NCI-H2171 treated with DMSO at 0.1 percent for 48 hours (cell line): Measurements from ENCODE around the gene FKBP2.

Experiments
- DNase-seq: peaks from one replicate; lab custom pipeline; 2025; lab: John Stamatoyannopoulos, UW

FKBP2 gene

DNA sequence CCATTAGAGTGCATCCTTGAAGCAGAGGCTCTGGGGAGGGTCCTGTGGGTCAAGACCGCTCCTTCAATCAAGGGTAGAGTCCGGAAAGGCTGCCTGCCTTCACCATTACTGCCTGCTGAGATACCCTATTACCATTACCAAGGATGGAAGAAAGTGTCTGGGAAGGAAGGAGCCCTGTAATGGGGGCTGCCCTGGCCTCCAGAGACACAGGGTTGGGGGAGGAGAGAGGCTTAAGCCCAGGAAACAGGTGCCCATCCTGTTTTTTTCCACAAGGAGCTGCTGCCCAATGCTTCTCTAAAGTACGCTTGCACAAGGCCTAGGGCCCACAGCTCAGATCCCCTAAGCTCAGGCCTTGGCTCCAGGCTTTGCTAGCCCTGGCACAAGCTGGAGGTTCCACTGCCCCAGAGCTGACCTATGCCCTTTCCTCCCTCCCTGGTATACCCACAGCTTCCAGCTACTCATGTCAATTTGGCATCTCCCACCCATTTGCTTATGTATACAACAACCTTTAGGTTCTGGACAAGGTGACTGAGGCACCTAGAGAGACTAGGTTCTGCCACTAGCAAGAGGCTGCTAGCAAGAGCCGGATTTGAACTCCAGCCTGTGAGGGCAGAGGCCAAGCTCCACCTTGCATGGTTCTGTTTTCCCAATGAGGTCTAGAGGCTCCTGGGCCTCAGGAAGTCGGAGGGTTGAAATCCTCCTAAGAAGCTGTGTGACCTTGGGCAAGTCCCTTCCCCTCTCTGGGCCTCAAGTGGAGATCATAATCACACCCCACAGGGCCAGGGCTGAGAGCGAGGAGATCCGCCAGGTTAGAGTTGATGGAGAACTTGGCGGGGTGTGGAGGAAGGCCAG is 8.9 kb downstream of the FKBP2 start:
- no peak for DNase-seq

- DNase-seq, result no peak
These were observed 9.6 kb downstream of the FKBP2 start for GRCh38 chr11:64250415-64251015.

GRCh38 chr11:64251016-64251752 is 10.3 kb downstream of the FKBP2 start, which contains the start of gene PLCB3:
Gene PLCB3, plus strand, starts transcription at chr11:64251530. Its CDS starts 120 bp downstream, at chr11:64251650.
- DNase-seq, result peak; percentile 53

DNA sequence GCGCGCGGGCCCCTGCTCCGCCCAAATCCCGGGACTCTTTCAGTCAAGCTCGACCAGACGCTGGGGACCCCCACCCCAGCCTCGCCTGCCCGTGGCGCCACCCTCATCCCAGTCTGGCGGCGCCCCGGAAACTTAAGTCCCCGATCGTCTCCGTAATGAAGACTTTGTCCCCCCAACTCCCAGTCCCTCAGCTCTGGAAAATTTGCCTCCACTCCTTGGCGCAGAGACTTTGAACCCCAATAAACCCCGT is 10.8 kb downstream of the FKBP2 start:
- no peak for DNase-seq

DNA sequence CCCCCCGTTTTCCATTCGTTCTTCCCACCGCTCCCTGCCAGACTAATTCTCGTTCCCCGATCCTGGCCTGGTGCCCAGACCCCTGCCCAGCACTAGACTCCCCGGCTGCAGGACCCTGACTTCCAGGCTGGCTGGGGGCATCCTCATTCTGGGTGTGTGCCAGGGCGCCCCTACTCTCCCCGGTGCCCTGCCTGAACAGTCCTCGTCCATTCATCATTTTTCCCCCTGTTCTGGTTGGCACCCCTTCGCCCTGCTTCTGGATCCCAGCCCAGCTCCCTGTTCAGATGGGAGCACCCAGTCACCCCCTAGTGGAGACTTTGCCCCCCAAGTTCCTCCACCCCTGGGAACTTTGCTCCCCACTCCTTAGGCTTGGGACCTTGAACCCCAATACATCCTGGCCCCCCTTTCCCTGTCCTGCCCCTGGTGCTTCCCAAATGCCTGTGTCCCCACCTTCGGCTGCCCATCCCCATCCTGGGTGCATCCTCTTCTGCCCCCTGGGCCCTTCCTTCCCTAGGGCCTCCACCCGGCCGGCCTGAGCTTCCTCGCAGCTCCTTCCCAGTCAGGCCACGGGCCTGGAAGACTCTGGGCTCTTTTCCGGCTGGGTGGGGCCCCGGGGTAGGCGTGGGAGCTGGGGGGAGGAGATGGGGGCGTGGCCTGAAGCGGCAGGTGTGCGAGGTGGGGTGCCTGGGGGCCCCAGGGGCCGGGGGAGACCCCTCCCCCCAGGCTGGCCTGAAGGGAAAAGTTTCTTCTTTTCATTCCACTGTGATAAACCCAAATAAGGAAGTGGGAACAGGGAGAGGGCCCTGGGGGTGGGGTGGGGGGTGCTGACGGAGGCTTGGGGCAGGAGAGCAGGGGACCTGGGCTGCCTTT is 11.3 kb downstream of the FKBP2 start:
- no peak for DNase-seq

GRCh38 chr11:64253043-64253442 is 12.1 kb downstream of the FKBP2 start:
- DNase-seq, result no peak

DNA sequence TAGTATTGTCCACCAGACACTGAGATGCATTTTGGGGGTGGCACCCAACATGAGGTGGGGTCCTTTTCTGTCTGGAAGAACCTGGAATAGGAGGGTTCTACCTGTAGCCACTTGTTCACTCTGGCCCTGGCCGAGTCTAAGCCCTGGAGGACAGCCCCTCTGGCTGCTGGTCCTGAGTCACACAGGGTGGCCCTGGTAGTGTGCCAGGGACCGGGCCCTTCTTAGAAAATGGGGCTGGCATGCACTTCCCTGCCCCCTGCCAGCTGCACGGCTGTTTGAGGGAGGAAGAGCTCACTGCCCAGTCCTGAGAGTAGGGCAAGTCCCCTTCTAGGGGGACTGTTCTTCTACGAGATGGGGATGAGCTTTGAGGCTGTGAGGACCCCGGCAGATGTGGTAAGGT is 12.6 kb downstream of the FKBP2 start:
- no peak for DNase-seq

DNA sequence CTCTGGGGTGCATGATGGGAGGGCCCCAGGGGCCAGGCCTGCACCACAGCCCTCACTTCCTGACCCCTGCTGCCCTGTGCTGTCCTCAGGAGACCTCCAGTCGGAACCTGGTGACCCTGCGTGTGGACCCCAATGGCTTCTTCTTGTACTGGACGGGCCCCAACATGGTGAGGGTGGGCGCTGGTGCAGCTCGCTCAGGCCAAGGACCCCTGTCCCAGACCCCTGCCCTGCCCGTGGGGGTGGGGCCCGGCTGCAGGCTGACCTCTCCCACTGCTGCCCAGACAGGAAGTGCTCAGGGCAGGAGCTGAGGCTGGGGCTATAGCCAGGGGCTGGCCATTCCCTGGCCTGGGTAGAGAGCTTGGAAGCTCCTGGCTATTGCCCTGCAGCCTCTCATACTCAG is 13.4 kb downstream of the FKBP2 start:
- DNase-seq, result no peak

DNA sequence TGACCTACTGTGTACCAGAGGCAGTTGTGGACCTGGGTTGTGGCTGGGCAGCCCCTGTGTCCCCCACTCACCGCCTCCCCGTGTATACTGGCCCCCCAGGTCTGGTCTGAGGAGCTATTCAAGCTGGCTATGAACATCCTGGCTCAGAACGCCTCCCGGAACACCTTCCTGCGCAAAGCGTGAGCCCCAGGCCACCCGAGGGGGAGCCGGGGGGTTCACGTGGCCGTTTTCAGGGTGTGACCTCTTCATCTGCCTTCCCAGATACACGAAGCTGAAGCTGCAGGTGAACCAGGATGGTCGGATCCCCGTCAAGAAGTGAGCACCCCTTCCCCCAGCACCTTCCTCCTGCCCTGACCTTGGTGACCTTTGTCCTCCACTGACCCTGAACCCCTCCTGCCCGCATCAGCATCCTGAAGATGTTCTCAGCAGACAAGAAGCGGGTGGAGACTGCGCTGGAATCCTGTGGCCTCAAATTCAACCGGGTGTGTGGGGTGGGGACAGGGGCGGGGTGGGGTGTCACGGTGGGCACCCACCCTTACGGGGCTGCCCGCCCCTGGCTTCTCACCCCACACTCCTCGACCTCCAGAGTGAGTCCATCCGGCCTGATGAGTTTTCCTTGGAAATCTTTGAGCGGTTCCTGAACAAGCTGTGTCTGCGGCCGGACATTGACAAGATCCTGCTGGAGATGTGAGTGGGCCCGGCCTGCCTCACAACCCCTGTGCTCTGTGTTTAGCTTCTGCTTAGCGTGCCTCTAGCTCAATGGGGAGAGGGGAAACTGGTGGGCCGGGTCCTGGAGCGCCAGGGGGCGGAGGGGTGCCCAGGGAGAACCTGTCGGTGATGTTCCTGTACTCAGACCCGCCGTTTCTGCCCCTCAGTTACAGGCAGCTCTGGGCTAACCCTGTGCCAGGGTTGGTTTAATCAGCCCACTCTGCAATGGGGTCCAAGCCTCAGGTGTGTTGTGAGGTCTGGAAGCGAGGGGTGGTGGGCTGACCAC is 14.5 kb downstream of the FKBP2 start:
- DNase-seq, result no peak

- DNase-seq, result no peak
These were observed 15.4 kb downstream of the FKBP2 start for GRCh38 chr11:64256300-64256699.

- DNase-seq, result no peak
These were observed 17.5 kb downstream of the FKBP2 start for GRCh38 chr11:64258356-64258755.

GRCh38 chr11:64258946-64259532 is 18.1 kb downstream of the FKBP2 start:
- no peak for DNase-seq

- no peak for DNase-seq
These were observed 18.7 kb downstream of the FKBP2 start for GRCh38 chr11:64259533-64260067.

GRCh38 chr11:64260147-64260708 is 19.3 kb downstream of the FKBP2 start:
- DNase-seq, result no peak

- DNase-seq, result no peak
These were observed 20.7 kb downstream of the FKBP2 start for GRCh38 chr11:64261556-64262080.

GRCh38 chr11:64262271-64263002 is 21.5 kb downstream of the FKBP2 start:
- no peak for DNase-seq

DNA sequence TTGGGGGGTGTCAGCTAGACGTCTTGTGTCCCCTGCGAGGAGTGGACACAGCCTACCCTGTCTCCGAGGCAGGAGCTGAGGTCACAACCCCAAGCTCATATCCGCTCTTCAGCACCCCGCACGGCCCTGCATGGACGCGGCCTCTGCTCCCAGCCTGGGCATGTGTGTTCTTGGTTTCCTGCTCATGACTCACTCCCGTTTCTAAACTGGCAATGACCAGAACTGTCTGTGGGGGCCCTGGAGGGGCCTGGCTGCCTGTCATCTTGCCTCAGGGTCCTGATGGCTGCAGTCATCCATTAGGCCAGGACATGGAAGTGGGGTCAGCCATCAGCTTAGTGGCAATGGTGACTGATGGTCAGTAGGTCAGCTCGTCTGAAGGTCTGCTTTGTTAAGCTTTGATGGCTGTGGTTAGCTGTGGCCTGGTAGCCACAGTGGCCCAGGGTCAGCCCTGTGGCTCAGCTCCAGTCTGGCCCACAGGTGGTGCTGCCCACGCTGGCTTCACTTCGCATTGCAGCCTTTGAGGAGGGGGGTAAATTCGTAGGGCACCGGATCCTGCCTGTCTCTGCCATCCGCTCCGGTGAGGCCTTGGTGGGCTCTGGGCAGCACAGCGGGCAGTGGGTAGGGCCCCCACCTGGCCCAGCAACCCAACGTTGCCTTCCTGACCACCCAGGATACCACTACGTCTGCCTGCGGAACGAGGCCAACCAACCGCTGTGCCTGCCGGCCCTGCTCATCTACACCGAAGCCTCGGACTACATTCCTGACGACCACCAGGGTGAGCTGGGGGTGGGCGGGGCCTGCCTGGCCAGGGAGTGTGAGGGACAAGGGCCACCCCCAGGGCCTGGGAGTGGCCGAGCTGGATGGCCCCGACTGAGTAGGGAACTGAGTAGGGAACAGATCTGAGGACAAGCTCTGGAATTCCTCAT is 22.4 kb downstream of the FKBP2 start:
- DNase-seq, result no peak

- DNase-seq, result no peak
These were observed 23.0 kb downstream of the FKBP2 start for GRCh38 chr11:64263947-64264317.
